ENCODE results near the gene ZFP69.

Gene ZFP69

DNA sequence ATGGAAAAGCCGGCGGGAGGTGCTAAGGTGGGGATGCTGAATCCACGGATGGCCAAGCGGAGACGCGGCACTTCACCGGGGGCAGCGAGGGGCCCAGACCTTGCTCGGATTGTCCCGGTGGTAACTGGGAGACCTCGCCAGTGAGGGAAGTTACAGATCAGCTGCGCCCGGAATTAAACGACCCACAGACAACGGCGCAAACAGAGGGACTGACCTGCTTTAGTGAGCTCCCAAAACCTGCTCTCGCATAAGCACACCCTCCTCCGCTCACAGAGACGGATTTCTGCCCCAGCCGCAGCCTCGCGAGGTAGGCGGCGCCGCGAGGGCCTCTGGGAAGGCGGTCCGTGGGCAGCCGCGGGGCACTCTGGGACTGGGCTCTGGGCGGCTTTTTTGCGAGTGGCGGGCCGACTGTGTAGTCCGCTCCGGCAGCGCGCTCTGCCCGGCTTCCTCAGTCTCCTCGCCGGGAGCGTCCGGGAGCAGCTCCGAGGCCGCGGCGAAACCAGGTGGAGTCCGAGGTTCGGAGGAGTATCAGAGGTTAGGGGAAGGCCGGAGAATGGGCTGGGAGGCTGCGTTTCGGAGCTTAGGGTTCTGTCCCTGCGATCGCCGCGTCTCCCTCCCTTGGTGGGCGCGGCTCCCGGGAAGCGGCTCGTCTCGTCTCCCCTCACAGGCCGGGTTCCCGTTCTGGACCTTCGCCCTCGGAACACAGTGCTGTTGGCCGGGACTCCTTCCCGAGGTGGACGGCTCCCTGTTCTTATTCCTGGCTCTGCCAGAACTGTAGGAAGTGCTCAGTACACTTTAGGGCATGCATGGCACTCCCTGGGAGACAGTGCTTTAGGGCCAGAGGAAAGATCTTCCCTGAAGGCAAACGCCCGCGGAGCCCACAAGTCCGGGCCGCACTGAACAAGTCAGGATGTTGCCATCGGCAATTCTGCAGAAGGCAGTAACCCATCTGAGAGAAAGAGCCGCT is 31.6 kb downstream of the ZFP69 start, which contains the start of gene EXO5:
Gene EXO5 (plus strand): TSS at position 393 of the 967 bp plus-strand sequence. CDS start 5,778 bp downstream, outside the sequence.
- peak; percentile 82 for DNase-seq

GRCh38 chr1:40519517-40519916 is 42.4 kb downstream of the ZFP69 start:
- DNase-seq: no peak

DNA sequence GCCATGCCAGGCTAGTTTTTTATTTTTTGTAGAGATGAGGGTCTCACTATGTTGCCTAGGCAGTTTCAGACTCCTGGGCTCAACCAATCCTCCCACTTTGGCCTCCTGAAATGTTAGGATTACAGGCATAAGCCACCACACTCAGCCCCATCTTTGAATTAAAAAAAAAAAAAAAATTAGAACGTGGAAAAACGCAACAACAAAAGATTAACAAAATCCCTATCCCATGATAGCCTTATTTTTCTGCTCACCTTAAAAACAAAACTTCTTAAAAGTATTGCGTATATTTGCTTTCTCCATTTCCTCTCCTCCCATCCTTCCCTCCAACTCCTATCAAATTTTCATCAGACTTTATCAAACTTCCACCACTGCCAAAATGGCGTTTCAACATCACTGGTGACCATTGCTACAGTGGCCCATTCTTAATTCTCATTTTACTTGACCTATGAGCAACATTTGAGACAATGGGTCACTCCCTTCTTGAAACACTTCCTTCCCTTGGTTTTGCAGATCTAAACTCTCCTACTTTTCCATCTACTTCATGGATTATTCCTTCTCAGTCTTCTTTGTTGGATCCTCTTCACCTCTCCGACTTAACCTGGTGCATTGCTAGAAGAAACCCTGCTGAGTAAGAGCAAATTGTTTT is 53.8 kb downstream of the ZFP69 start:
- DNase-seq: no peak

DNA sequence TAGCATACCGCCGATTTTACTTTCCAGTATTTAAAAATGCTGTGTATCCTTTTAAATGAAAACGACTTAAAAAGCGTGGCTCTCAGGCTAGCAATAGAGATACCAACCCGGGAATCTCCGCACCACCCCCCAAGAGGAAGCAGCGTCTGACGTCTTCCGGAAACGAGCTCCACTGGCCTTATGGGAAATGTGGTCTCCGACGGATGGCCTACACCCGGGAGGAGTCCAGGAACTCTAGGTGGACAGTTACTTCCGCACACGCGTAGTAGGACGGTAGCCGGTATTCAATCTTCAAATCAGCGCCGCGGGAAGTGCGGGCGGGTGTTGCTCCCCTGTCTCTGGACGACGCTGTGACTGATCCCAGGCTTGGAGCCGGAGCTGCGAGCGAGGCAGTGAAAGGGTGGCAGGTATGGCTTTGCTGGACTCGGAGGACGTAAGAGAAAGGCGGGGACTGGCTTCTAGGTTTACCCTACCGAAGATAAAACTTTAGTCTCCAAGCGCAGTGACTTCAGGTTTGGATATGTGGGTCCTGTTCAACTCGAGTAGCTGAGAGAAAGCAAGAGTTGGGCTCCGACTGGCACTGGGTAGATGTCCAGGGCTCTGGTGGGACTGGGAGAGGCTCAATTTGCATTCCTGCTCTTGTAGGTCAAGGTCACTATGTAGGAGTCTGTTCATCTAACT is 54.4 kb downstream of the ZFP69 start, which contains the start of gene ZNF684:
Gene ZNF684 (plus strand): TSS at position 257 of the 681 bp plus-strand sequence. CDS start 1,530 bp downstream, outside the sequence.
- peak; percentile 91 for DNase-seq

GRCh38 chr1:40532062-40532389 is 54.9 kb downstream of the ZFP69 start:
- no peak for DNase-seq

GRCh38 chr1:40532844-40533424 is 55.8 kb downstream of the ZFP69 start:
- DNase-seq: peak; percentile 54

- no peak for DNase-seq
Measured at GRCh38 chr1:40534589-40534988, 57.5 kb downstream of the ZFP69 start.

DNA sequence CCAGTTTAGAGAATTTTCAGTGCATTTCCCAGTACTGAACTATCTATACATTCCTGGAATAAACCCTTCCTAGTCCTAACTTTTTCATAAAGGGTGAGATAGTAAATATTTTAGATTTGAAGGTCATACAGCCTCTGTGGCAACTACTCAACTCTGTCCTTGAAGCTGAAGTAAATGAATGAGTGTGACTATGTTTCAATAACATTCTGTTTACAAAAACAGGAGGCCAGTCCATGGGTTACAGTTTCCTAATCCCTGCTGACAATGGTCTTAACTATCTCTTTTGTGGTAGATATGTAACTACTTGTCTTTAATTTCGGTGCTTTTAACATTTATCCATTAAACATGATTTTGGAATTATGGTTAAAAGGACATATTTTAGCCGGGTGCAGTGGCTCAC is 58.6 kb downstream of the ZFP69 start:
- DNase-seq: no peak

GRCh38 chr1:40539338-40539737 is 62.2 kb downstream of the ZFP69 start:
- DNase-seq: no peak
